Hepatocyte (in vitro differentiated cells): ENCODE results near the gene BNIPL. TPM values are rescaled to one million over a fixed set of nuclear protein-coding genes. Genes with fewer than 3 reads are reported as not detected.

Experiments
- DNase-seq: peaks from one replicate; pipeline ENCODE4 v3.0.0-alpha.2; 2016; ENCODE audit warnings: low spot score
- H2AFZ ChIP-seq: fragments of 200-600 bp; sonication (generic); 2 replicates; pipeline ENCODE4 v1.6.0; 2016; ENCODE audit warnings: antibody characterized with exemption, mild to moderate bottlenecking
- H3K27ac ChIP-seq: fragments of 200-600 bp; sonication (generic); 2 replicates; pipeline ENCODE4 v1.5.1; 2016; ENCODE audit warnings: mild to moderate bottlenecking
- H3K27me3 ChIP-seq: fragments of 200-600 bp; sonication (generic); 2 replicates; pipeline ENCODE4 v1.6.1; 2016
- H3K36me3 ChIP-seq: fragments of 200-600 bp; sonication (generic); replicated peaks from 2 replicates; pipeline ENCODE4 v1.5.1; 2016; ENCODE audit warnings: low read depth; ENCODE audit not compliant: insufficient read depth
- H3K4me1 ChIP-seq: fragments of 200-600 bp; sonication (generic); 2 replicates; pipeline ENCODE4 v1.5.1; 2016; ENCODE audit warnings: mild to moderate bottlenecking, moderate library complexity; ENCODE audit not compliant: insufficient read depth
- H3K4me2 ChIP-seq: fragments of 200-600 bp; sonication (generic); 2 replicates; pipeline ENCODE4 v1.6.0; 2016
- H3K4me3 ChIP-seq: fragments of 200-600 bp; sonication (generic); 2 replicates; pipeline ENCODE4 v1.5.1; 2016; ENCODE audit warnings: mild to moderate bottlenecking
- H3K79me2 ChIP-seq: fragments of 200-600 bp; sonication (generic); 2 replicates; pipeline ENCODE4 v1.6.0; 2017; ENCODE audit warnings: mild to moderate bottlenecking
- H3K9me2 ChIP-seq: fragments of 200-600 bp; sonication (generic); replicated peaks from 2 replicates; pipeline ENCODE4 v1.6.0; 2017; ENCODE audit warnings: mild to moderate bottlenecking; ENCODE audit not compliant: insufficient read depth
- H3K9me3 ChIP-seq: fragments of 200-600 bp; sonication (generic); 2 replicates; pipeline ENCODE4 v1.5.1; 2016; ENCODE audit warnings: low read depth, mild to moderate bottlenecking
- H4K20me1 ChIP-seq: fragments of 200-600 bp; sonication (generic); 2 replicates; pipeline ENCODE4 v1.6.0; 2016; ENCODE audit warnings: mild to moderate bottlenecking; ENCODE audit not compliant: insufficient read depth, poor library complexity, severe bottlenecking
- EZH2 ChIP-seq: fragments of 200-600 bp; sonication (generic); IDR thresholded peaks from 2 replicates; pipeline ENCODE4 v1.6.1; 2016; ENCODE audit warnings: antibody characterized with exemption, mild to moderate bottlenecking, borderline replicate concordance
- EZH2phosphoT487 ChIP-seq: fragments of 200-600 bp; sonication (generic); IDR thresholded peaks from one replicate; pipeline ENCODE4 v1.6.1; 2018; ENCODE audit warnings: antibody characterized with exemption, mild to moderate bottlenecking, low read depth, moderate library complexity; ENCODE audit not compliant: unreplicated experiment, severe bottlenecking
- WGBS: methylation state at CpG from one replicate; pipeline ENCODE4 v1.1.6; 2016; ENCODE audit warnings: low lambda C conversion rate; ENCODE audit errors: missing lambda C conversion rate; 5-methylcytosine and 5-hydroxymethylcytosine counted together
- polyA plus RNA-seq: library from polyadenylated mRNA; unstranded; fragments of >200 nt; fragmentation: Nextera tagmentation; extraction: Ambion mirVana; gene quantifications from 2 replicates; pipeline ENCODE4 v1.2.1, GENCODE V29; 2016
- total RNA-seq: library from RNA; depleted of rRNA; stranded (reverse); fragments of >200 nt; gene quantifications from 2 replicates; pipeline ENCODE4 v1.2.3, GENCODE V29; 2014
- TF ChIP-seq, protein P1 (sequence below): fragments of 200-600 bp; sonication (generic); IDR thresholded peaks from 2 replicates; pipeline ENCODE4 v1.5.1; 2016; ENCODE audit warnings: antibody characterized with exemption, mild to moderate bottlenecking; ENCODE audit not compliant: poor library complexity

Gene BNIPL, protein sequence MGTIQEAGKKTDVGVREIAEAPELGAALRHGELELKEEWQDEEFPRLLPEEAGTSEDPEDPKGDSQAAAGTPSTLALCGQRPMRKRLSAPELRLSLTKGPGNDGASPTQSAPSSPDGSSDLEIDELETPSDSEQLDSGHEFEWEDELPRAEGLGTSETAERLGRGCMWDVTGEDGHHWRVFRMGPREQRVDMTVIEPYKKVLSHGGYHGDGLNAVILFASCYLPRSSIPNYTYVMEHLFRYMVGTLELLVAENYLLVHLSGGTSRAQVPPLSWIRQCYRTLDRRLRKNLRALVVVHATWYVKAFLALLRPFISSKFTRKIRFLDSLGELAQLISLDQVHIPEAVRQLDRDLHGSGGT
- 2.7 and 3.8 TPM in 2 replicates for total RNA-seq
- polyA plus RNA-seq: 1.1 and 3.0 TPM in 2 replicates

DNA sequence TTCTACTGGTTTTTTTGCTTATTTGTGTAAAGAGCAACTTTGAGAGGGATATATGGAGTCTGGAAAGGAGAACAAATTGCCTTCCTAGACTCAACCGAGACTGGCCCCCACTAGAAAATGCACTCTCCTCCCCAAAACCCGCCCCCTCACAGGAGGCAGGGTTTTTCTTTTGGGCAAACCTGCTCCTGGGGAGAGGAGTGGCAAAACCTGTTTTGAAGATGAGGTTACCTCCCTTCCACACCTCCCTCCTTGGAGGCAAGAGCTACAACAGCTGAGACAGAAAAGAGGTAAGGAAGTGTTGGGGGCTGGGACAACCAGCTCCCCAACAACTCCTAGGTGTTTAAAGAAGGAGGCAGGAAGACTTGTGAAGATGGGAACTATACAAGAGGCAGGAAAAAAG is at the start of gene BNIPL:
BNIPL (plus strand) TSS at position 231 of the 400 bp plus-strand sequence; CDS start at position 371, 140 bp downstream.
- Histone ChIP-seq H3K36me3 (no peaks in the 10 kb centered on the region), H3K9me2 (no peaks in the 10 kb centered on the region), H2AFZ (no peak within 1 kb of the TSS), H3K79me2 (no peaks in the 10 kb centered on the region), H3K27me3 (no peaks in the 10 kb centered on the region), H3K4me2 (no peak within 1 kb of the TSS), H3K9me3 (no peaks in the 10 kb centered on the region), H3K4me3 (no peak within 1 kb of the TSS), H3K27ac (no peak within 1 kb of the TSS), H3K4me1 (no peaks in the 10 kb centered on the region), H4K20me1 (no peaks in the 10 kb centered on the region)
- 47% methylated on average over 2 of the region's 2 CpGs for WGBS
- DNase-seq: no peak
- TF ChIP-seq EZH2 (no peak), EZH2phosphoT487 (no peak)
- TF ChIP-seq, protein P1, sequence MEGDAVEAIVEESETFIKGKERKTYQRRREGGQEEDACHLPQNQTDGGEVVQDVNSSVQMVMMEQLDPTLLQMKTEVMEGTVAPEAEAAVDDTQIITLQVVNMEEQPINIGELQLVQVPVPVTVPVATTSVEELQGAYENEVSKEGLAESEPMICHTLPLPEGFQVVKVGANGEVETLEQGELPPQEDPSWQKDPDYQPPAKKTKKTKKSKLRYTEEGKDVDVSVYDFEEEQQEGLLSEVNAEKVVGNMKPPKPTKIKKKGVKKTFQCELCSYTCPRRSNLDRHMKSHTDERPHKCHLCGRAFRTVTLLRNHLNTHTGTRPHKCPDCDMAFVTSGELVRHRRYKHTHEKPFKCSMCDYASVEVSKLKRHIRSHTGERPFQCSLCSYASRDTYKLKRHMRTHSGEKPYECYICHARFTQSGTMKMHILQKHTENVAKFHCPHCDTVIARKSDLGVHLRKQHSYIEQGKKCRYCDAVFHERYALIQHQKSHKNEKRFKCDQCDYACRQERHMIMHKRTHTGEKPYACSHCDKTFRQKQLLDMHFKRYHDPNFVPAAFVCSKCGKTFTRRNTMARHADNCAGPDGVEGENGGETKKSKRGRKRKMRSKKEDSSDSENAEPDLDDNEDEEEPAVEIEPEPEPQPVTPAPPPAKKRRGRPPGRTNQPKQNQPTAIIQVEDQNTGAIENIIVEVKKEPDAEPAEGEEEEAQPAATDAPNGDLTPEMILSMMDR: no peak

DNA sequence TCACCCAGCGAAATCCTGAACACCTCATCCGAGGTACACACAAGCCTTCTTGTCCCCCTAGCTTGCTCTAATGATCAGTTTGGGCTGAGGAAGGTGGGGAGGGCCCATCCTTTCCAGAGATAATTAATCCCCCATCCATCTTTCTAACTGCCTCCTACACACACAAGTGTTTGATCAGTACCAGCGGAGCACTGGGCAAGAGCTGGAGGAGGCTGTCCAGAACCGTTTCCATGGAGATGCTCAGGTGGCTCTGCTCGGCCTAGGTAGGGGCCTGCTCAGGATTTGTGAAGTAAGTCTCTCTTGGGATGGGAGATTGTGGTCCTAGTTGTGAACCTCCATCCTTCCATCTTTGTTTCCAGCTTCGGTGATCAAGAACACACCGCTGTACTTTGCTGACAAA is 48.5 kb upstream of the BNIPL start:
- TF ChIP-seq EZH2 (no peak), EZH2phosphoT487 (no peak)
- TF ChIP-seq, protein P1: no peak
- DNase-seq: no peak
- Histone ChIP-seq H3K4me2 (no peak overlapping the region), H3K79me2 (no peaks in the 10 kb centered on the region), H3K9me2 (no peaks in the 10 kb centered on the region), H3K27ac (no peak overlapping the region), H3K4me3 (no peak overlapping the region), H3K9me3 (no peaks in the 10 kb centered on the region), H3K4me1 (peaks cover 3% of the 10 kb centered on the region), H4K20me1 (no peaks in the 10 kb centered on the region), H2AFZ (no peak overlapping the region), H3K27me3 (no peaks in the 10 kb centered on the region), H3K36me3 (no peaks in the 10 kb centered on the region)
- 90% methylated on average over 7 of the region's 7 CpGs for WGBS

DNA sequence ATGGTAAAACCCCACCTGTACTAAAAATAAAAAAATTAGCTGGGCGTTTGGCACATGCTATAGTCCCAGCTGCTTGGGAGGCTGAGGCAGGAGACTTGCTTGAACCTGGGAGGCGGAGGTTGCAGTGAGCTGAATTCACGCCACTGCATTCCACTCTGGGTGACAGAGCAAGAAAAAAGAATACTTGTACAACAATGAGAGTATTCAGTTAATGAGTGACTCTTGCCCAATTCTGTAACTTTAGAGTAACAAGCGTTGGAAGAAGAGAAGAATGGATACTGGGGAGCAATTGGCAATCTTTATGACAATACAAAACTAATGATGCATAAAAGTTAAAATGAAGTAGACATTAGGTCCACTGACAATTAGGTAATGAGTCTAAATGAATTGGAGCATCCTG is 43.8 kb upstream of the BNIPL start:
- H3K36me3 ChIP-seq: no peaks in the 10 kb centered on the region
- no peaks in the 10 kb centered on the region for H3K9me2 ChIP-seq
- H3K4me3 ChIP-seq: no peak overlapping the region
- H3K9me3 ChIP-seq: no peaks in the 10 kb centered on the region
- no peak overlapping the region for H3K4me2 ChIP-seq
- WGBS: 76% methylated on average over 4 of the region's 4 CpGs
- no peaks in the 10 kb centered on the region for H4K20me1 ChIP-seq
- no peaks in the 10 kb centered on the region for H3K27me3 ChIP-seq
- no peaks in the 10 kb centered on the region for H3K79me2 ChIP-seq
- no peak overlapping the region for H3K27ac ChIP-seq
- TF ChIP-seq EZH2phosphoT487: no peak
- no peak for TF ChIP-seq EZH2
- TF ChIP-seq, protein P1: no peak
- DNase-seq: no peak
- no peak overlapping the region for H2AFZ ChIP-seq
- no peaks in the 10 kb centered on the region for H3K4me1 ChIP-seq
